ENCODE results near the gene FASN. TPM values are rescaled to one million over a fixed set of nuclear protein-coding genes. Genes with fewer than 3 reads are reported as not detected.

The FASN gene
- total RNA-seq, 1 experiment from 2014 or later = 28.7 TPM

GRCh38 chr17:82076785-82077591, 21.0 kb downstream of the FASN start:
- DNase-seq (ENCODE audit: low read depth) = no peak

DNA sequence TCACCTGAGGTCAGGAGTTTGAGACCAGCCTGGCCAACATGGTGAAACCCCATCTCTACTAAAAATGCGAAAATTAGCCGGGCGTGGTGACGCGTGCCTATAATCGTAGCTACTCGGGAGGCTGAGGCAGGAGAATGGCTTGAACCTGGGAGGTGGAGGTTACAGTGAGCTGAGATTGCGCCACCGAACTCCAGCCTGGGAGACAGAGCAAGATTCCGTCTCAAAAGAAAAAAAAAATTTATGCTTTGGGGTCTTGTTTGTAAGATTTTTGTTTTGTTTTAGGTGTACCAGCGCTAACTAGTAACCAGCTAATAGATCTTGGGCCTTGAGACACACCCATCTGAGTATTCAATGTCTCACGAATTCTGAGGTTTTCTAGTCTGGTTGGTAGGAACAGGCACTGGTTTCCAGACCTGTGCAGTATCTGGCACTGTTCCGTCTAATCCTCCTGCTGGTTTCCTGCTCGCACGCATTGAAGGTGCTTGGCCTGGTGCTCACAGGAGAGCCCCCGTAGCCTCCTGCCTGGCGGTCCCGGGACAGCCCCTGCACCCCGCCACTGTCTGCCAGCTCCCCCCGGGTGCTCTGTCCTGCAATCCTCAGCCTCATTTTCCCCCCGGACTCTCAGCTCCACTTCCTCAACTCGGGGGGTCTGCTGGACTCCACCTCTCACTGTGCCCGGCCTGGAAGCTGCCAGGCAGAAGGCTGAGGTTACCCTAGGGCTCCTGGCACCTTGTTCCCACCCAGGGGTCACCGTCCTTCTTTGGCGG, 21.8 kb downstream of the FASN start:
- no peak for DNase-seq (ENCODE audit: low read depth)

GRCh38 chr17:82073446-82073845, 24.6 kb downstream of the FASN start:
- DNase-seq (ENCODE audit: low read depth) = no peak

DNA sequence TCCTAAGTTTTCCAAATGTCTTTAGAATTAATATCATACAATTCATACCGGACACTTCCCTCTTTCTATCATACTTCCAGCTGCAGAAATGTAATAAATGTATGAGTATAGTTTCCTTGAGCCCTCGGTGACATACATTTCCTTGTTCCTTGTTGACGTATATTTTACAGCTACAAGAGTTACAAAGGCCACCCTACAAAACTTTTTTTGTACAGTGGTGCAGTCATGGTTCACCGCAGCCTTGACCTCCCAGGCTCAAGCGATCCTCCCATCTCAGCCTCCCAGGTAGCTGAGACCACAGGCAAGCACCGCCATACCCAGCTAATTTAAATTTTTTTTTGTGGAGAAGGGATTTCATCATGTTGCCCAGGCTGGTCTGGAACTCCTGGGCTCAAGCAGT, 25.2 kb downstream of the FASN start:
- no peak for DNase-seq (ENCODE audit: low read depth)

DNA sequence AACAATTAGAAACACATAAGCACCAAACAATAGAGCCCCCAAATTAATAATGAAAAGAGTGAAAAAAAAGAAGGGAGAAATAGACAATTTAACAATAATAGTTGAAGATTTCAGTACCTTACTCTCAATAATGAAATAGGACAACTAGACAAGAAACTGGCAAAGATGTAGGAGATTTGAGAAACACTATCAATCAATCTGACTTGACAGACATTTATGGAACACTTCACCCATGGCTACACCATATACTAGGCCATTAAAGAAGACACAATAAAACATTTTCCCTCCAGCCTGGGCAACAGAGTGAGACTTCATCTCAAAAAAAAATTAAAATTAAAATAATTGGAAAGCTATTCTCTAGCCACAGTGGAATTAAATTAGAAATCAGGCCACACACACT, 27.4 kb downstream of the FASN start:
- no peak for DNase-seq (ENCODE audit: low read depth)

GRCh38 chr17:82065638-82066303, 32.3 kb downstream of the FASN start, which contains the start of gene DUS1L:
DUS1L (minus strand) TSS chr17:82065804; CDS start chr17:82065059, 745 bp downstream.
- DNase-seq (ENCODE audit: low read depth) = peak; percentile 43

DNA sequence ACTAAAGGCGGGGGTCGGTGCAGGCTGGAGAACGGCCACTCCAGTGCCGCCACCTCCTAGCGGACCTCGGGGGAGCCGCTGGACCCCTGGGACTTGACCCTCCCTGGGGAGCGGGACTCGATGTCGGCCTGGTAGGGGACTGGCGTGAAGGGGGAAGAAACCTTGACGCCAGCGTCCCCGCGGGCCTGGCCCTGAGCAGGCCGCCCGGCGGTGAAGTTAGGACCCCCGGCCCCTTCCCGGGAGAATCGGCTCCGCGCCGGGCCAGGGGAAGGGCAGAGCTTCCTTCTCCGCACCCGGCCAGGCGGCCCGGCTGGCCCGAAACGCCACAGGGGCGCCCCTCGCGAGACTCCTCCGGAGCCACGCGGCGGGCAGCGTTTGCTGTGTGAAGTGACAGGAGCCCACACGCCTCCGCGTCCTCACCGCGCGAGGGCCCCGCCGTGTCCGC, 32.8 kb downstream of the FASN start:
- peak; percentile 23 for DNase-seq (ENCODE audit: low read depth)

DNA sequence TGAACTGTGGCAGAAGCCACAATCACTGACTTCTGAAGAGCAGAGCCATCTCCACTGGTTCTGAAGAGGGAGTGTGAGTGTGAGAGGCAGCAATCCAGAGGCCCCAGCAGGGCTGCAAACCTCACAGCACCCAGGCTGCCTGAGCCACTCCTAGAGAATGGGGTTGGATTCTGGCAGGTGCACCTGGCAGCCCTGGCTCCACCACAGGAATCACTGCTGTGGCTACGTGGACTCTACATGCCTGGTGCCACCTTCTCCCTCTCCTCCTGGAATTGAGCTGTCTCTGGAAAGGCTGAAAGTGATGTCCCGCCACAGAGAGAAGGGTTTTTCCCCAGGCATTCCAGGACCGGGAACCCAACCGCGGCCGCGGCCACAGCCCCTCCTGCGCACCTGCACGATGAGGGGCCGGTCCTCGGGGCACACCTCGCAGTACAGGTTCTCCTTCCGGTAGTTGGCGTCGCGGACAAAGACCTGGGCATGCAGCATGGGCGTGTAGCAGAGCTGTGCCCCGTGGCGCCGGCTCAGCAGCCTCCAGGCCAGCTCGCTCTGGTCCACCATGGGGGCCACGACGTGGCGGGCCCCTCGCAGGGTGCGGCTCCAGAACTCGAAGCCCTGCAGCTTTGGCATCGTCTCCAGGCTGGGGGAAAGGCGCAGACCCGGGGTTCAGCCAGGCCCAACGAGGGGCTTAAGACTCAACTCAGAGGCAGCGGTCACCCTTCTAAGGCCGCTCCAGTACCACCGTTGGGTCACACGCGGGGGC, 33.4 kb downstream of the FASN start:
- no peak for DNase-seq (ENCODE audit: low read depth)

GRCh38 chr17:82063424-82064415, 34.3 kb downstream of the FASN start:
- DNase-seq (ENCODE audit: low read depth) = no peak

DNA sequence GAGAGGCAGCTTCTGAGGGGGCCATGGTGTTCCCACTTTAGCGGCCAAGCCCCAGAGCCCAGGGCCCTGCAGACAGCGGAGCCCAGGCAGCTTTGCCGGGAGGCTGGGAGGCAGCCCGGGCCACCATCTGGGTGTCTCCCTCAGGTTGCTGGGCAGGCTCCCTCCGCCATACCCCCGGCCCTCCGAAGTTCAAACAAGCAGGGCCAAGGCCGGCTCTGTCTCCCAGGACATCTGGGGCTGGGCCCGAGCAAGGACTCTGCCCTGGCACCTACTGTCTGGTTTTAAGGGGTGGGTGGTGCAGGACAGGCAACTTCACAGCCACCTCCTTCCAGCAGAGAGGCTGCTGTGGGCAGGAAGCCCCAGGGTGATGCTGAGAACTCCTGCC, 35.1 kb downstream of the FASN start:
- no peak for DNase-seq (ENCODE audit: low read depth)

DNA sequence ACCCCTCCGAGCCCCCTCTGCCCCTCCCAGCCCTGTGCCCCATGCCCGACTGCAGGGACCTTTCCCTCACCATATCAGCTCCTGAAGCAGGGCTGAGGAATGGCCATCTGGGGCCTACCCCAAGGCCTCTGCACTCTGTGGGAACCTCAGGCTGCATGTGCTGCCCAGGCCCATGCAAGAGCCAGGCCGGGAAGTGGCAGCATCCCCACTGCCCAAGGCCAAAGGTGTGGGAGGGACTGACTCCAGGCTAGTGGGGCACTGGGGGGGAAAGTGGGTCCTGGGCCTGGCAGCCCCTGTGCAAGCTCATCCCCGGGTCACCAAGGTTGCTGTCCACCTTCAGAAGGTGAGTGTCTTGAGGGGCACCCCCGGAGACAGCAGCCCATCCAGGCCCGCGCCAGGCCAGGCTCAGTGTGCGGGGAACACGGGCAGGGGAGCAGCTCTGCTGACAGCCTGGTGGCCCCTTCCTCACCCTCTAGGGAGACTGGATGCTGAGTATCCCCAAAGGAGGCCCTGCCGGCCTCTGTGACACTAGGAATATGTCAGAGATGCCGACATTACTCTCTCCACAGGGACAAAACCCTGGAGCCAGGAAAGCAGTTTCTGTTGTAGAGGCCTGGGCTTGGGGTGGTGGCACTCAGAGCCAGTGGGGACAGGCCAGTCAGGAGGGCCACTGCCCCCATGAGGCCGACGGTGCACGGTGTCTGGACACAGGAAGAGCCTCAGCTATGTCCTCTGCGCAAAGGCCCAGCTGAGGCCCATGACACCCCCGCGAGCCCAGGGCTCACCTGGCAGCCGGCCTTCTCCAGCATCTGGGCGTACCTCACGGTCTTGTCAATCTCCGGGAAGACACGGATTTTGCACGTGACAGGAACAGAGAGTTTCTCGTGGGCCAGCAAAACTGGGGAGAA, 35.7 kb downstream of the FASN start:
- DNase-seq (ENCODE audit: low read depth) = no peak

DNA sequence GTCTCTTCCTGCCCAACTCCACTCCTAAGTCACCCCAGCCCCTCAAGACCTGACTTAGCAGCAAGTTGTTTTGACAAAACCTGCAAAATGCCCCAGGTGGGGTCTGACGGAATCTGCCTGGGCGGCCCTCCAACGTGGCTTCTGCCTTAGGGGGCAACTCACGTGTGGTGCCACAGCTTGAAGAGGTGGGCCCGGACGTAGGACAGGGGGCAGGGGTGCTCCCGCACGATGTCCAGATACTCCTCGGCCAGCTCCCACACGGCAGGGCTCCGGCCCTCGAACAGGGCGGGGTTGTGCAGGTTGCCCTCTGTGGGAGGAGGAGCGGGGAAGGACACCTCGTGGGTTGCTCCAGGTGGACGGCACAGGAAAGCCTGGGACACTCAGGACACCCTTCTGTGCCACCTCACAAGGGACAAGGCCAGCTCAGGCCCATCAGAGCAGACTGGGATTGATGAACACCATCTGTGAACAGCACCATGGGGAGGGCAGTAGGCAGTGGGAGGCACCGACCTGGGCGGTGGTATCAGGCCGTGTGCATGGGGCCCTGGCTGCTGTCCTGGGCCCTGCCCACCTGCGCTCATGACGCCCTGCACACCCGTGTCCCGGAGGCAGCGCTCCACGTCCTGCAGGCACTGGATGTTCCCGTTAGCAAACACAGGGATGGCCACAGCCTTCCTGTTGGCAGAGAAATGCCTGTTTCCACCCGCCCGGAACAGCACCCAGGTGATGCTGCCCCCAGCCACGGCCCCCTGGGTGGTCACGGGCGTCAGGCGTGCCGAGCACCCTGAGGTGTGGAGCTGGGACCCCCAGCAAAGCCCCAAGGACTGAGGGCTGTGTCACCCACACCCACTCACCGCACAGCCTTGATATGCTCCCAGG, 36.8 kb downstream of the FASN start:
- no peak for DNase-seq (ENCODE audit: low read depth)

DNA sequence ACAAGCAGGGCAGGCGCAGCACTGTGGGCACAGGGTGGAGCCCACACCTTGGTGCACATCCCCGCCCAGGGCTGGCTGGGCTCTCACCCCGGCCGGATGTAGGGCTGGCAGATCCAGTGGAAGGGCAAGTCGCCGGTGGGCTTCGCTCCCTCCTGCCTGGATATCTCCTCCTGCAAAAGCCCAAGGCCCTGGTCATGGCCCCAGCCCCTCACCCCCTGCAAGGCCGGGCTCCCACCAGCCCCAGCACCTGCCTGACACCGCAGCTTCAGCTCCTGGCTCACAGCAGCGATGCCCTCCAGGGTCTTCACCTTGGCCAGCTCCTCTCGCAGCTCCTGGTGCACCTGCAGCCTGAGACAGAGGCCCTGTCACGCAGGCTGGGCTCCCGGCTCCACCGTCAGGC, 37.4 kb downstream of the FASN start:
- no peak for DNase-seq (ENCODE audit: low read depth)

DNA sequence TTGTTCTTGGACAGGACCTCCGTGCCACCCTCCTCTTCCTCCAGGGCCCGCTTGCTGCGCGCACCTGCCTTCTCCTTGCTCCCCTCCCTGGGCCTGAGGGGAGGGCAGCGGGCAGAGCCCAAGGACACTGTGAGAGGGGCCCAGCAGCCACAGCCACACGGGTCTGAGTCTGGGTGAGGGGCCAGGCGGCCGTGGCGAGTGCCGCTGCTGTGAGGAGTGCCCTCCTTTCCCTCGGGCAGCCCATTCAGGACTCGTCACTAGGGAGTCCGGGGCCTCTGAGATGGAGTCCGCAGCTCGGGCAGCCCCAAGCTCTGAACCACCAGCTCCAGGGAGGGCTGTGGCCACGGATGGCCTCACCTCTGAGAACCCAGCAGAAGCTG, 38.0 kb downstream of the FASN start:
- DNase-seq (ENCODE audit: low read depth) = no peak

DNA sequence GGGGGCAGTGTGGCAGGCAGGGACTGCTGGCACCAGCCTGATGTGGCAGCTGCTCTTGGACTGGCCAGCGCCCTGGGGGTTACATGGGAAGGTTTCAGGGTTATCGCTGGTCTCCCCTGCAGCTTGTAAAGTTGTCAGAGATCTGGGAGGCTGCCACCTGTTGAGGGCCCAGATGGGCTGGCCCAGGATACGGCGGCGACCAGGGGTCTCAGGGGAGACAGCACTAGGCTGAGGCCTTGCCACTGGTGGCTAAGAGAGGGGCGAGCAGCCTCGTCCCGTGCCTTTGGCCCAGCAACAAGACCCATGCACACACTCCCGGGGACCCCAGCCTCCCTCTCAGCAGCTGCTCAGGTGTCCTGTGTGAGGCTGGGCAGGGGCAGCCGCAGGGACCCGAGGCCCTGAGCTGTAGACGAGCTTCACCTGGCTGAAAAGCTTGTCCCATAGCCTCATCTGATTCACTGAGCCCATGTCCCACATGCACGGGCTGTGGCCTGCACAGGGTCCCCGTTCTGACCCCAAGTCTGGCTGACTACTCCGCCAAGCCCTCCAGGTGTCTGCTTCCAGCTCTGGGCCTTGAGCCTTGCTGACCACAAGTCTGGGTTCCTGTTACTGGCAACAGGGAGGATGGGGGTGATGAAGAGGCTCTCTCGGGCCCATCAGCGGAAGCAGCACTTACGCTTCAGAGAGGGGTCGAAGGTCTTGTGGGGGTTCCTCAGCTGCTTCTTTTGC, 38.6 kb downstream of the FASN start:
- no peak for DNase-seq (ENCODE audit: low read depth)

DNA sequence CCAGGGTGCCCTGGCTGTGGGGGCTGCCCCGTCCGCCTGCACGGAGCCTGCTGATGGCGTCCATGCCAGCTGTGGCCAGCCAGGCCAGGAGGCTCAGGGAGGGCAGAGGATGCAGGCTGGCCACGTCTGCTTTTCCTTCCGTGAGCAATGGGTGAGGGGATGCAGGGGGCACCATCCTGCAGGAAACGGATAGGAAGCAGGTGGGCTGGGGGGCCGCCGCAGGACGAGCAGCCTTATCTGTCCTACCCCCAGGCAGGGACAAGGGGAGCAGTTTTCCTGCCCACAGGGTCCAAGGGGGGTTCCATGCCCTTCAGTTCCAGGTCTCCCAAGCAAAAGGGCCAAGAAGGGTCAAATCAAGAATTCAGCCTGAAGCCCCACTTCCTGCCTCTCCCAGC, 39.2 kb downstream of the FASN start:
- DNase-seq (ENCODE audit: low read depth) = no peak

GRCh38 chr17:82058230-82058854, 39.7 kb downstream of the FASN start:
- no peak for DNase-seq (ENCODE audit: low read depth)

Measured in RPMI7951 (cell line).